Vagina (tissue), 2 donors: ENCODE data around the gene PSMG1. TPM values are rescaled to one million over a fixed set of nuclear protein-coding genes. Genes with fewer than 3 reads are reported as not detected.

Experiments used
- DNase-seq, 2 donors: peaks; one replicate each; pipeline ENCODE4 v3.0.0-alpha.2; 2017; ENCODE audit errors: extremely low spot score in 2 of 2
- H3K27ac ChIP-seq: fragments of 200-600 bp; sonication (generic); one replicate; pipeline ENCODE4 v1.5.1; 2019
- H3K27me3 ChIP-seq: fragments of 200-600 bp; sonication (generic); one replicate; pipeline ENCODE4 v1.5.1; 2019
- H3K36me3 ChIP-seq, 2 donors: fragments of 200-600 bp; sonication (generic); one replicate each; pipeline ENCODE4 v1.5.1; 2017 to 2019
- H3K4me1 ChIP-seq: fragments of 200-600 bp; sonication (generic); one replicate; pipeline ENCODE4 v1.5.1; 2019
- H3K4me3 ChIP-seq, 2 donors: fragments of 200-600 bp; sonication (generic); 1 replicate in 1 of 2; 2 replicates in 1 of 2; pipeline ENCODE4 v1.5.1; 2016 to 2019
- H3K9me3 ChIP-seq: fragments of 200-600 bp; sonication (generic); one replicate; pipeline ENCODE4 v1.5.1; 2019
- POLR2A ChIP-seq, 2 donors: fragments of 450-650 bp; IDR thresholded peaks; one replicate each; pipeline ENCODE4 v1.6.1; 2017; ENCODE audit warnings: antibody characterized with exemption in 2 of 2, mild to moderate bottlenecking in 2 of 2, moderate library complexity in 2 of 2
- POLR2AphosphoS5 ChIP-seq, 2 donors: sonication (generic); formaldehyde crosslinking; IDR thresholded peaks; one replicate each; pipeline ENCODE4 v1.9.0; 2017; ENCODE audit warnings: antibody characterized with exemption in 2 of 2, mild to moderate bottlenecking in 2 of 2, low read depth in 1 of 2; ENCODE audit not compliant: insufficient read depth in 1 of 2
- intact Hi-C: fragments of 100-400 bp; cut with DNase I; formaldehyde crosslinking; loops from one replicate; pipeline ENCODE4 v1.15.1; 2023
- total RNA-seq: library from RNA; depleted of rRNA; stranded (reverse); fragments of >200 nt; gene quantifications from one replicate; pipeline ENCODE4 v1.2.3, GENCODE V29; 2016
- TF ChIP-seq, protein P1 (sequence below), 3 experiments: fragments of 450-650 bp in 2 of 3; fragments of 200-600 bp in 1 of 3; sonication (generic) in 1 of 3; IDR thresholded peaks; one replicate each; pipeline ENCODE4 v1.5.1; 2017 to 2019; ENCODE audit warnings: antibody characterized with exemption in 3 of 3, mild to moderate bottlenecking in 2 of 3, moderate library complexity in 2 of 3

PSMG1 gene
- total RNA-seq, 1 donor from 2014 or later: 25.3 TPM

DNA sequence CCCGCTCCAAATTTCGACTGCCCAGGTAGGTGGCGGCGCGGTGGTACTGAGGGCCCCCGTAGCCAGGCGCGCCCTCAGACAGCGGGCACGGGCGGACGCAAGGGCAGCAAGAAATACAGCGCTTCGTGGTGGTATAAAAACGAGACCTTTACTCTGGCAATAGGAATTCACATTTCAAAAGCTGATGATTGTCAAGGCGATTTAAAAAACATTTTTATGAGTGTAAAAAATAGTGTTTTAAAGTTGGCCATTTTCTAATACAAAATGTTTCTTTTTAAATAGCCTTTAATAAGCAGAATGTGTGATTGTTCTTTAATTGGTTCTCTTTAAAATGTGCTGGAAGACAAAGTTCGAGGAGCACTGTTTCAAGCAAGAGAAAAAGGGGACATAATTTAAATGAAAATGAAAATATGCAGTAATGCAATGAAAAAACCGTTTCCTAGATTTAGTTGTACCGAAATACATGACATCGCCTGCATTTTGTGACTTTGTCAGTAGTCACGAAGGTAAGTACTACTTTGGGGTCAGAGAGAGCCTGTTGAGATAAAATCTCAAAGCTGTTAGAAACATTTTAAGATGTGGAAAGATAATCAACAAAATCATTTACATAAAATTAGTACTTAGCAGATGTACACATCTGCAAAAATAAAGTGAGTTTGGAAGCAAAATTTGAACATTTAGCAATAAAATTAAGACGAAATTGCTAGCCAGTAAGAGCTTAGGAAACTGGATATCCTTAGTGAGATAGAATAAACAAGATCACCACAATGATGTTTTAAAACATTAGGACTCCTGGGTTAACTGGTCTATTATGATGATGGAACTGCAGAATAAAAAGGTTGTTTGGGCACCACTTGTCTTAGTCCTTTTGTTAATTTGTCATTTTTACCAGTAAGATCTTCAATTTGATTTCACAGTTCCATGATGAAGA is 1.1 kb upstream of the PSMG1 start:
- peak in 1 of 2 donors; percentile 68 for TF ChIP-seq POLR2AphosphoS5 (IDR thresholded peaks at IDR 0.05; ENCODE audit: insufficient read depth in 1 of 2, low read depth in 1 of 2)
- TF ChIP-seq, protein P1, sequence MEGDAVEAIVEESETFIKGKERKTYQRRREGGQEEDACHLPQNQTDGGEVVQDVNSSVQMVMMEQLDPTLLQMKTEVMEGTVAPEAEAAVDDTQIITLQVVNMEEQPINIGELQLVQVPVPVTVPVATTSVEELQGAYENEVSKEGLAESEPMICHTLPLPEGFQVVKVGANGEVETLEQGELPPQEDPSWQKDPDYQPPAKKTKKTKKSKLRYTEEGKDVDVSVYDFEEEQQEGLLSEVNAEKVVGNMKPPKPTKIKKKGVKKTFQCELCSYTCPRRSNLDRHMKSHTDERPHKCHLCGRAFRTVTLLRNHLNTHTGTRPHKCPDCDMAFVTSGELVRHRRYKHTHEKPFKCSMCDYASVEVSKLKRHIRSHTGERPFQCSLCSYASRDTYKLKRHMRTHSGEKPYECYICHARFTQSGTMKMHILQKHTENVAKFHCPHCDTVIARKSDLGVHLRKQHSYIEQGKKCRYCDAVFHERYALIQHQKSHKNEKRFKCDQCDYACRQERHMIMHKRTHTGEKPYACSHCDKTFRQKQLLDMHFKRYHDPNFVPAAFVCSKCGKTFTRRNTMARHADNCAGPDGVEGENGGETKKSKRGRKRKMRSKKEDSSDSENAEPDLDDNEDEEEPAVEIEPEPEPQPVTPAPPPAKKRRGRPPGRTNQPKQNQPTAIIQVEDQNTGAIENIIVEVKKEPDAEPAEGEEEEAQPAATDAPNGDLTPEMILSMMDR (IDR thresholded peaks at IDR 0.05): no peak
- intact Hi-C loops: loop anchor here (10.0 kb wide), 1 partner anchor 200 kb away; a partner anchor contains a TSS

DNA sequence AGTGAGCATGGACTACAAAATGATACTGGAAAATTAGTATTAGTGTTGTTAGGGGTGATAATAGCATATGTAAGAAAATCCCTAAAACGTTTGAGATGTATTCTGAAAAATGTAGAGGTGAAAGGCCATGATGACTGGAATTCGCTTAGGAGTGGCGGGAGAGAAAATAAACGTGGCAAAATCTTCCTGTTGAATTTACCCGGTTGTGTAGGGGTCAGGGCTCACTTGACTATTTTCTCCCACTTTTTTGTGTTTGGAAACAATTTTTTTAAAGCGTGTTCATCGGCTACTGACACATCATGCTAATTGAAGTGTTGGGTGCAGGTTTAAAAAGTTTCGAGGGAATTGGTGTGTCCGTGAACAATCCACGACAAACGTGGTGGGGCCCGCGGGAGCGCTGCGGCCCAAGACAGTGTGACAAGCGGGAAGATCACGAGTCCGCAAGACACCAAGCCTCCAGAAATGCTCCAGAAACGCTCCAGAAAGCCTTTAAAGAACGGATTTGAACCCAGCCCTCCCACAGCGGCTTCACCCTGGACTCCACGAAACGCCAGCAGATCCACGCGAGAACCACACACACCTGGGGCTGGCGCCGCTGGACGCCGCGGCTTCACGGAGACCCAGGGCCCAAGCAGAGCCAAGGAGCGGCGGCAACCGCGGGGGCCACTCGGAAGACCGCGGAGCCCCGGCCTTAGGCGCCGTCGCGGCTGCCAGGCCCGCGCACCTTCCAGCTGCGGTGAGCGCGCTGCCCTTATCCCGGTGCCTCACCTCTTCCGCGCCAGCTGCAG is 573 bp downstream of the PSMG1 start:
- intact Hi-C loops: loop anchor here (10.0 kb wide), 1 partner anchor 202 kb away; a partner anchor contains a TSS
- DNase-seq: no peak
- Histone ChIP-seq H3K27me3 (no peaks in the 10 kb centered on the region), H3K9me3 (no peaks in the 10 kb centered on the region), H3K4me1 (peaks cover 18% of the 10 kb centered on the region), H3K4me3 (peak overlapping the region; percentile 84 to 86), H3K36me3 (no peaks in the 10 kb centered on the region), H3K27ac (peak overlapping the region; percentile 94)
- TF ChIP-seq, protein P1 (IDR thresholded peaks at IDR 0.05): no peak
- TF ChIP-seq POLR2A (IDR thresholded peaks at IDR 0.05): no peak
- TF ChIP-seq POLR2AphosphoS5 (IDR thresholded peaks at IDR 0.05; ENCODE audit: insufficient read depth in 1 of 2, low read depth in 1 of 2): no peak

More for the DNA sequence above, 1.1 kb upstream of the PSMG1 start:
- Histone ChIP-seq H3K4me3 (peak overlapping the region; percentile 84 to 86), H3K27me3 (no peaks in the 10 kb centered on the region), H3K36me3 (no peaks in the 10 kb centered on the region), H3K27ac (peak overlapping the region; percentile 94), H3K4me1 (peaks cover 18% of the 10 kb centered on the region), H3K9me3 (no peaks in the 10 kb centered on the region)
- no peak for DNase-seq

DNA sequence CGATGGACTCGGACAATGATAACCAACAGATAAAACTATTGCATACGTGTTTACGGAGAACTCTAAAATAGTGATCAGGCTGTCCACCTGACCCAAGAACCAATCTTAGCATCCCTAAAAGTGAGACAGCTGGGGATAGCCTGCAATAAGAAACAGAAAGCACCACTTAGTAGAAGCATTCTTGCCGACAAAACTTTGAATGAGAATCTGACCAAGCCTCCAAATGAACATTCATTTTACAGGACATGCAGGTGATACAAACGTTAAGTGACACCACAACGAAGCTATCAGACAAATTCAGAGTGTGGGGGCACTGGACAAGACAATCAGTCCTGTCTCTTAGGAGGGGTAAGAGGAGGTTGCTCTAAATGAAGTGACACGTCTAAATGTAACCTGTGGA is 1.2 kb downstream of the PSMG1 start:
- intact Hi-C loops: loop anchor here (10.0 kb wide), 1 partner anchor 203 kb away; a partner anchor contains a TSS
- H3K27ac ChIP-seq: peak overlapping the region; percentile 94

DNA sequence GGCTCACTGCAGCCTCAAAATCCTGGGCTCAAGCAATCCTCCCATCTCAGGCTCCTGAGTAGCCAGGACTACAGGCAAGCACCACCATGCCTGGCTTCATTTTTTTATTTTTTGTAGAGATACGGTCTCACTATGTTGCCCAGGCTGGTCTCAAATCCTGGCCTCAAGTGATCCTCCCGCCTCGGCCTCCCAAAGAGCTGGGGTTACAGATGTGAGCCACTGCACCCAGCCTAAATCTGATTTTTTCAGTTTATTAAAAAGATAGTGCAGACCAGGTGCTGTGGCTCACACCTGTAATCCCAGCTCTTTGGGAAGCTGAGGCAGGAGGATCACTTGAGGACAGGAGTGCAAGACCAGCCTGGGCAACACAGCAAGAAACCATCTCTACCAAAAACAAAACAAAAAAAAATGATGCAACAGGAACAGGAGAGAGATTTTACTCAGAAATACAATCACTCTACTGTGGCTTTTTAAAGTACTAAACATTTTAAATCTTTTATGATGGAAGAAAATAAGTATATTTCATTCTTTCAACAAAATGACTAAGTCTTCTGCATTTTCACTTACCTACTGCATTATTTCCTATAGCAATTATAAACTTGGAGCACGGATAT is 1.9 kb downstream of the PSMG1 start:
- no peak overlapping the region for H3K27ac ChIP-seq
- H3K27me3 ChIP-seq: no peaks in the 10 kb centered on the region
- no peak for DNase-seq
- intact Hi-C loops: loop anchor here (10.0 kb wide), 1 partner anchor 203 kb away; a partner anchor contains a TSS
- no peaks in the 10 kb centered on the region for H3K9me3 ChIP-seq
- H3K4me3 ChIP-seq: no peak overlapping the region
- peaks cover 18% of the 10 kb centered on the region for H3K4me1 ChIP-seq
- H3K36me3 ChIP-seq: no peaks in the 10 kb centered on the region
- TF ChIP-seq POLR2AphosphoS5 (IDR thresholded peaks at IDR 0.05; ENCODE audit: insufficient read depth in 1 of 2, low read depth in 1 of 2) (no peak), POLR2A (IDR thresholded peaks at IDR 0.05) (no peak)
- TF ChIP-seq, protein P1 (IDR thresholded peaks at IDR 0.05): no peak

More for the DNA sequence above, 1.2 kb downstream of the PSMG1 start:
- Histone ChIP-seq H3K36me3 (no peaks in the 10 kb centered on the region), H3K4me3 (peak overlapping the region; percentile 84 to 86), H3K4me1 (peaks cover 18% of the 10 kb centered on the region), H3K27me3 (no peaks in the 10 kb centered on the region), H3K9me3 (no peaks in the 10 kb centered on the region)
- DNase-seq: no peak
- TF ChIP-seq POLR2AphosphoS5 (IDR thresholded peaks at IDR 0.05; ENCODE audit: insufficient read depth in 1 of 2, low read depth in 1 of 2): no peak
- TF ChIP-seq, protein P1 (IDR thresholded peaks at IDR 0.05): no peak
